Activated CD8-positive, alpha-beta memory T cell treated with anti-CD3 and anti-CD28 coated beads for 4 hours (primary cell): Measurements from ENCODE around the gene OR4X1.
A peak's percentile ranks its signal among the peaks of the same experiment; 100 is the strongest.
"Not testable (repeated sequence)": the region's sequence is repeated elsewhere in the genome, so short reads cannot be mapped to it uniquely, and the experiment has no call there.

ENCODE experiments used
- DNase-seq, 2 donors: peaks; one replicate each; pipeline ENCODE4 v3.0.0-alpha.2; 2020; ENCODE audit warnings: low read depth in 2 of 2

The OR4X1 gene

GRCh38 chr11:48263423-48263911 is at the start of gene OR4X1:
Gene OR4X1, plus strand, starts transcription at chr11:48263861. Its CDS starts 0 bp downstream, at chr11:48263861.
- no peak for DNase-seq

DNA sequence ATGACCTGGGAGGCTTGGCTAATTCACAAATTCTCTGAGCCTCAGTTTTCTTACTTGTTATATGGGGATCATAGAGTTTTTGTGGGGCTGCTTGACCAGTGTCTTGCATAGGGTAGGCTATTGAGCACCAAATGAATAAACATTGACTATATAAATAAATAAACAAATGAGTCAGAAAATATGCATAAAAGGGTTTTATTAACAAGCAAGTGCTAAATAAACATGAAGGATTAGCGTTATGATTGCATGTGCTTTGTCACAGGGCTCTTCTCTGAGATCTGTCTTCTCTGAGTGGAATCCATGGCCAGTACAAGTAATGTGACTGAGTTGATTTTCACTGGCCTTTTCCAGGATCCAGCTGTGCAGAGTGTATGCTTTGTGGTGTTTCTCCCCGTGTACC is 47.2 kb upstream of the OR4X1 start, which contains the start of gene OR4B1:
OR4B1 (plus strand) TSS at position 301 of the 400 bp plus-strand sequence; CDS start at position 301, 0 bp downstream.
- DNase-seq = no peak

DNA sequence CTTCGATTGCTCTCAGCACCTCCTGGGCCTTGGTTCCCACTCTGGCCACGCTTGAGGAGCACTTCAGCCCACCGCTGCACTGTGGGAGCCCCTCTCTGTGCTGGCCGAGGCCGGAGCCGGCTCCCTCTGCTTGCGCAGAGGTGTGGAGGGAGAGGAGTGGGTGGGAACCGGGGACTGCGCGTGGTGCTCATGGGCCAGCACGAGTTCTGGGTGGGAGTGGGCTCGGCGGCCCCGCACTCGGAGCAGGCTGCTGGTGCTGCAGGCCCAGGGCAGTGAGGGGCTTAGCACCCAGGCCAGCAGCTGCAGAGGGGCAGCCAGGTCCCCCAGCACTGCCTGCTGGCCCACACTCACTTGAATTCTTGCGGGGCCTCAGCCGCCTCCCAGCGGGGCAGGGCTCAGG is 34.9 kb upstream of the OR4X1 start:
- no peak for DNase-seq

DNA sequence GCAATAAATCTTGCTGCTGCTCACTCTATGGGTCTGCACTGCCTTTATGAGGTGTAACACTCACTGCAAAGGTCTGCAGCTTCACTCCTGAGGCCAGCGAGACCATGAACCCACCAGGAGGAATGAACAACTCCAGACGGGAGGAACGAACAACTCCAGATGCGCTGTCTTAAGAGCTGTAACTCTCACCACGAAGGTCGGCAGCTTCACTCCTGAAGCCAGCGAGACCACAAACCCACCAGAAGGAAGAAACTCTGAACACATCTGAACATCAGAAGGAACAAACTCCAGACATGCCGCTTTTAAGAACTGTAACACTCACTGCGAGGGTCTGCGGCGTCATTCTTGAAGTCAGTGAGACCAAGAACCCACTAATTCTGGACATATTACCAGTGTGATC is 33.6 kb upstream of the OR4X1 start:
- DNase-seq = not testable (repeated sequence)

DNA sequence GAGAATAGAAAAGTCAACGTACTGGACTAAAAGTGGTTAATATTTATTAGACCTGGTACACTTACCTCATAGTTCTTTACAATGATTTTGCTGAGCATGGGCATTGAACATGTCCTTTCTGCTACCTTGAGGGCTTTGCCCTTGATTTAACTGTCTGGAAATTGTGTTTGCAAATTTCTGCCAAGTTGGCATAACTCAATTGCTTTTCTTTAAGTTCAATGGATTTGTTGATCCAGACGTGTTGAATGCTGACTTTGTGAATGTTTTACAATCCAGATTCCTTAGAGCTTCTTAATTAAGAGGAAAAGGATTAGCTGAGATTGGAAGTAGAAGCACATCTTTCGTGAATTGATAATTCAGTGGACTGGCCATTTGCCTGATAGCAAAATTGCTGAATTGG is 25.9 kb upstream of the OR4X1 start:
- no peak for DNase-seq

GRCh38 chr11:48242501-48242900 is 21.2 kb upstream of the OR4X1 start:
- no peak for DNase-seq

- no peak for DNase-seq
These were observed 18.9 kb upstream of the OR4X1 start, which contains the start of gene OR4X2 for GRCh38 chr11:48244804-48245203. Gene OR4X2, plus strand, starts transcription at chr11:48245104. Its CDS starts 0 bp downstream, at chr11:48245104.

GRCh38 chr11:48248902-48249301 is 14.8 kb upstream of the OR4X1 start:
- no peak for DNase-seq

- no peak for DNase-seq
These were observed 2.1 kb upstream of the OR4X1 start for GRCh38 chr11:48261600-48261999.

DNA sequence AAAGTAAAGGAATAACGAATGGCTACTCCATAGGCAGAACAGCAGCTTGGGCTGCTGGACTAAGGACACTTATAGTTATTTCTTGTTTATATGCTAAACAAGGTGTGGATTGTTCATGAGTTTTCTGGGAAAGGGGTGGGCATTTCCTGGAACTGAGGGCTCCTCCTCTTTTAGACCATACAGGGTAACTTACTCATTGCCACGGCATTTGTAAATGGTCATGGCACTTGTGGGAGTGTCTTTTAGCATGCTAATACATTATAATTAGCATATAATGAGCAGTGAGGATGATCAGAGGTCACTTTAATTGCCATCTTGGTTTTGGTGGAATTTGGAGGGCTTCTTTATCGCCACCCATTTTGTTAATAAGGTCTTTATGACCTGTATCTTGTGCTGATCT is 7.0 kb downstream of the OR4X1 start:
- no peak for DNase-seq

DNA sequence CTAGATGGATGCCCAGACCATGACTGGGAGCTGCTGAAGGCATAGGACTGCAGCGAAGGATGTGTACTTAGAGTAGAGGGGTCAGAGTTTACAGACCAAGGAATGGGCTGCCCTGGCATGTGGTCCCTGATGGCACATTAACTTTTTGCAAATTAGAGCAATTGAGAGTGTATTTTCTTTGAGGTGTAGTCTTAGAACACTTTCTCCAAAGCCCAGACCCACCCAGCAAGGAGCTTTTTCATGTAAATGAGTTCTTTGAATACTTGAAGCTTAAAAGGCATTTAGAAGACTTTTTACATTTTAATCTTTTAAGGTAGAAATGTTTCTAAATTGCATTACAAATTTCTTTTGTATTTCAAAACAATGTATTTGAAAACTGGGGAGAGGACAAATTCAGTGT is 8.9 kb downstream of the OR4X1 start:
- no peak for DNase-seq

DNA sequence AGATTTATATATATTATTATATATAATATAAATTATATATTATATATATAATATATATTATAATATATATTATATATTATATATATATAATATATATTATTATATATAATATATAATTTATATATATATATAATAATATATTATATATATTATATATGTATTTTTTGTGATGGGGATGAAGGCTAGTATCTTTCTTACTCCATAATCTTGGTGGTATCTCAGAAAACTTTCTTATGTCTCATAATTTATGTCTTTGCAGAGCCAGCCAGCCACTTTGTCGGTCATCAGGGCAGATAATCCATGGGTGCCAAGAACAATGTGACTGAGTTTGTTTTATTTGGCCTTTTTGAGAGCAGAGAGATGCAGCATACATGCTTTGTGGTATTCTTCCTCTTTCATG is 42.3 kb downstream of the OR4X1 start, which contains the start of gene OR4S1:
OR4S1 (plus strand) TSS at position 301 of the 400 bp plus-strand sequence; CDS start at position 301, 0 bp downstream.
- no peak for DNase-seq

DNA sequence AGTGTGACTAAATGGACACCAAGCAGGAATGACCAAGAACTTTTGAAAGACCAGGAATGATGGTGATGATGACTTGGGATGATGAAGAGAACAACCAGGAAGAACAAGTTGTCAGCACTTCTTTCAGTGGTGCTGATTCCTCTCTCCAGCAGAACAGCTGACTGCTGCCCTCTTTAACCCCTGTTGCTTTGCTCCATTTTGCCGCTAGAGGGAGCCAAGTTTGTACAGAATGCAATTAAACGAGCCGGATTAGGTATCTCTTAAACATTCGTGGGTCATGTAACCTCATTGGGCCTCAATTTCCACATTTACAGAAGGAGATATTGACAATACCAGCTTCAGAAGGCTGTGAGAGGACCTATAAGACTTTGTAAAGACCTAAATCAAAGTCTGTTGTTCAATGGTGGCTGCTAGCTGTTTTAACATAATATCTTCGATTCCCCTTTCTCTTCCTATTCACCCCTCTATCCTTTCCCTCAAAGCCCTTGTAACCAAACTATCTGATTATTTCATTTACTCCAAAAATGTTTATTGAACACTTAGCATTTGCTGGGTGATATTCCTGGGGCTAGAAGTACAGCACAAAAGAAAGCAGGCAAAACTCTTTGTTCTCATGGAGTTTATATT is 44.2 kb downstream of the OR4X1 start:
- peak in 1 of 2 donors; percentile 35 for DNase-seq

DNA sequence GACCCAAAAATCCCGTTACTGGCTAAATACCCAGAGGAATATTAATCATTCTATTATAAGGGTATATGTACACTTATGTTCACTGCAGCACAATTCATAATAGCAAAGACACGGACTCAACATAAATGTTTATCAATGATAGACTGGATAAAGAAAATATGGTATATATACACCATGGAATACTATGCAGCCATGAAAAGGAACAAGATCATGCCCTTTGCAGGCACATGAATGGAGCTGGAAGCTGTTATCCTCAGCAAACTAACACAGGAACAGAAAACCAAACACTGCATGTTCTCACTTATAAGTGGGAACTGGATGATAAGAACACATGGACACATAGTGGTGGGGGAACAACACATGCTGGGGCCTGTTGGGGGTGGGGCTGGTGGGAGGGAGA is 49.9 kb downstream of the OR4X1 start:
- not testable (repeated sequence) for DNase-seq
